Uterus (tissue), 2 donors: ENCODE results near the gene C9orf153.

Experiments
- CTCF ChIP-seq, 4 experiments: fragments of 200-600 bp in 2 of 4; fragments of 450-650 bp in 2 of 4; sonication (generic) in 2 of 4; IDR thresholded peaks; one replicate each; pipeline ENCODE4 v1.5.1; 2016 to 2019; ENCODE audit warnings: antibody characterized with exemption in 4 of 4, mild to moderate bottlenecking in 2 of 4, moderate library complexity in 1 of 4
- POLR2A ChIP-seq, 2 donors: fragments of 450-650 bp; IDR thresholded peaks; one replicate each; pipeline ENCODE4 v1.6.1; 2016; ENCODE audit warnings: antibody characterized with exemption in 2 of 2, mild to moderate bottlenecking in 1 of 2, moderate library complexity in 1 of 2

GRCh38 chr9:86279839-86280238 lies 20.4 kb upstream of the C9orf153 start:
- no peak for TF ChIP-seq POLR2A (IDR thresholded peaks at IDR 0.05)
- no peak for TF ChIP-seq CTCF (IDR thresholded peaks at IDR 0.05)
